Activated CD8-positive, alpha-beta memory T cell treated with anti-CD3 and anti-CD28 coated beads for 24 hours (primary cell): ENCODE results near the gene KDM6A.
"Not testable (repeated sequence)": the region's sequence is repeated elsewhere in the genome, so short reads cannot be mapped to it uniquely, and the experiment has no call there.

Source experiments
- DNase-seq: peaks from one replicate; pipeline ENCODE4 v3.0.0-alpha.2; 2020

KDM6A gene

DNA sequence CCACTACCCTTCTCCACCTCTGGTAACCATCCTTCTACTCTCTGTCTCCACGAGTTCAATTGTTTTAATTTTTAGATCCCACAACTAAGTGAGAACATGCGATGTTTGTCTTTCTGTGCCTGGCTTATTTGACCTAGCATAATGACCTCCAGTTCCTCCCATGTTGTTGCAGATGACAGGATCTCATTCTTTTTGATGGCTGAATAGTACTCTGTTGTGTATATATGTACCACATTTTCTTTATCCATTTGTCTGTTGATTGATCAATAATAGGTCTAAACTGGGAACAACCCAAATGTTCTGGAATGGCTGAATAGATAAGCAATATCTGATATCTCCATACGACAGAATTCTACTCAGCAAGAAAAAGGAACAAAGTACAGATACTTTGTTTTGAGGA lies 260.5 kb downstream of the KDM6A start:
- no peak for DNase-seq

- no peak for DNase-seq
Measured at GRCh38 chrX:45134315-45134731, 261.3 kb downstream of the KDM6A start.

DNA sequence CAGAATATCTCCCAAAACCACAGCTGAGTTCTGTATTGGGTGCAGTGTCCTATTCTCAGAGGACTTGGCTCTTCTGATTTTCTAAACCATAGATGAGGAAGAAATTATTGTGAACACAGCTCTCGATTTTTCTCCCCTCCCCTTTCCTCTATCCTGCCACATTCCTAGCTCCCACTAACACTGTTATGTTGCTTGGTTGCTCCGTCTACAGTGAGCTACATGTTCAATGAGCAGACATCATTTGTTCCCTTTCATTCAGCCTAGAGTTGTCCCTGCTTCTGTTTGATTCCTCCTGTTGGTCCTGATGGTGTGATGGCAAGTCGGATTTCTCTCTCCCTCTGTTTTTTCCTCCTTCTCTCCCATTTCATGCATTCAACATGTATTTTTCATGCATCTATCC lies 261.8 kb downstream of the KDM6A start:
- DNase-seq: no peak

GRCh38 chrX:45135391-45136075 lies 262.5 kb downstream of the KDM6A start:
- DNase-seq: not testable (repeated sequence)

GRCh38 chrX:45137531-45137930 lies 264.5 kb downstream of the KDM6A start:
- DNase-seq: no peak

DNA sequence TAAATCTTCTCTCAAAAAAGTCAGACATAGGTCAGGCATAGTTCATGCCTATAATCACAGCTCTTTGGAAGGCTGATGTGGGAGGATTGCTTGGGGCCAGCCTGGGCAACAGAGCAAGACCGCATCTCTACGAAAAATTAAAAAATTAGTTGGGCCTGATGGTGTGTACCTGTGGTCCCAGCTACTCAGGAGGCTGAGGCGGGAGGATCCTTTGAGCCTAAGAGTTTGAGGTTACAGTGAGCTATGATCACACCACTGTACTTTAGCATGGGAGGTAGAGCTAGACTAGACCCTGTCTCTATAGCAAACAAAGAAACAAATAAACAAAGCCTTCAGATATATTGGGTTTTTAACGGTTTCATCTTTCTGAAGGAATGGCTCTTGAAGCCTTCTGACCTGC lies 265.5 kb downstream of the KDM6A start:
- no peak for DNase-seq

DNA sequence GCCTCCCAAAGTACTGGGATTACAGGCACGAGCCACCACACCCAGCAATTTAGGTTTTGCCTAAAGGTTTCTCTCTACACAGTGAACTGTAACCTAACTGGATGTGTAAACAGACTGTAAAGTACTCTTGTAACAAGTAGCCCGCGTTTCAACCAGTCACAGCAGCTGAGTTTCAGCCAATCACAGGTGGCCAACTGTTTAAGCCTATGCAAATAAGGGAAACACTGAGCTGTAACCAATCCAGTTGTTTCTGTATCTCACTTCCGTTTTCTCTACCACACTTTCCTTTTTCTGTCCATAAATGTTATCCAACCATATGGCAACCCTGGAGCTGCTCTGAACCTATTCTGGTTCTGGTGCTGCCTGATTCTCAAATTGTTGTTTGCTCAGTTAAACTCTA lies 267.8 kb downstream of the KDM6A start:
- DNase-seq: no peak

DNA sequence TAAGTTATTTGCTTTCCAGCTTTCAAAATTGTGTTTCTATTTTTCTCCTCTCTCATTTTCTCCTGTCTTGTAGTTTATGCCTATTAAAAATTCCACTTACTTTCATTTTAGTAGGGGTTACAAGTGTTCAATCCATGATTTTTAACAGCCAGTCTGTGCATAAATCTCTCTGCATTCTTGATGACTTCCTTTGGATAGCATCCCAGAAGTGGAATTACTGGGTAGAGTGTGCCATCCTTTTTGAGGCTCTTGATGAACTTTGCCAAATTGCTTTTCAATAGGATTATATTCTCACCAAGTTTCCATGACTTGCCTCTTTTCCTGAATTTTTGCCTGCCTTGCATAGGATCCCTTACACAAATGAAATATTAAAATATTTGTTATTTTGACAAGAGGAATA lies 269.2 kb downstream of the KDM6A start:
- DNase-seq: no peak

DNA sequence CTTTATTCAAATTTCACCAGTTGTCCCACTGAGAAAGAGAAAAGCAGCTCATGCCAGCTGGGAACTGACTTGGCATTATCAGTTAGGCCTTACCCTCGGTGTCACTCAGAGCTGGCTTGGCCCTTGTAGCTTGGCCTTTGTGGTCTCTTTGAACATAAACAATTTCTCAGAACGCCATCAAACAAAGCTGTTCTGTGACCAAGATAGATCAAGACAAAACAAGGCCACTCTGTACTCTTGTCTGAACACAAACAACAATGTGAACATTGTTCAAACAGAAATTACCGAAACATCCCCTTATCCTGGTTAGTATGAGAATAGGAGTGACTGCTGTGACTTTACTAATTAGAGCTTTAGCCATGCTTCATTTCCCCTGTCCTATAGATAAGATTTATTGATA lies 270.5 kb downstream of the KDM6A start:
- DNase-seq: no peak

DNA sequence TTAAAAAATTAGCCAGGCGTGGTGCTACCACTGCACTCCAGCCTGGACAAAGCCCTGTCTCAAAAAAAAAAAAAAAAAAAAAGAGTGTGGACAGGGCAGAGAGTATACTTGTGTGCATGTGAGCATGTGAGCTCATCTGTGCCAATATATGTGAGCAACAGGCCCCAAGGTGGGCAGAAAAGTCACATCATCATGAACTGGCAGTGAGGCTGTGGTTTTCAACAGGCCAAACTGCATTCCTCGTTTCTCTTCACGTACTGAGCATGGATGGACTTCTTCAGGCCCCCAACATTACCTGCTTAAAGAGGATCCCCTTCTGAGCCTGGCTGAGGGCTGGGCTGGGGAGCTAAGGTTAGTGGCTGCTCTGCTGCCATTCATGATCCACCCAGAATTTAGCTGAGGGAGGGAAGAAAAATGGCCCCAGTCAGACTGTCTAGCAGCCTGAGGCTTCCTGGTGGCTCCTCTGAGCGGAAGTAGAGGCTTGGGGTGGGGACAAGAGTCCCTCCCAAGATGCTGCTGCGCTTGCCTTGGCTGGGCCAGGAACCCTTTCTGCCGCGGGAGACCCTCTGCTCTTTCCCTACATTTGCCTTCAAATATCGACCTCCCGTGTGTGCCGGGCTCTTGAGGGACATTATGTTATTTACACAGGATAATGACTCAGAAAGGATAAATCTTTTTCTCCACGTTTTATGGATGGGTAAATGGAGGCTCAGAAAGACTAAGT lies 272.7 kb downstream of the KDM6A start:
- DNase-seq: no peak

- DNase-seq: no peak
Measured at GRCh38 chrX:45150821-45151220, 277.8 kb downstream of the KDM6A start.

DNA sequence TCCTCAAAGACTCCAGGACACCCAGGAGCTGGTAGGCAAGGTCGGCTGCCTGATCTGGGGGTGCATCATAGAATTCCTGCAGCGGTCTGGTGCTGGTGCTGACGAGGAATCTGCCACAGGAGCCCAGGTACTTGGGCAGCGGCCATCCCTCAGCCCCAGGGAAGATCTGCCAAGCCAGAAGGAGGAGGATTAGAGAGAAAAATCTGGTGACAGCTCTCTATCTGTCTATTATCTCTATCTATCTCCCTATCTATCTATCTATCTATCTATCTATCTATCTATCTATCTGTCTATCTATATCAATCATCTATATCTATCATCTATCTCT lies 281.0 kb downstream of the KDM6A start:
- no peak for DNase-seq

DNA sequence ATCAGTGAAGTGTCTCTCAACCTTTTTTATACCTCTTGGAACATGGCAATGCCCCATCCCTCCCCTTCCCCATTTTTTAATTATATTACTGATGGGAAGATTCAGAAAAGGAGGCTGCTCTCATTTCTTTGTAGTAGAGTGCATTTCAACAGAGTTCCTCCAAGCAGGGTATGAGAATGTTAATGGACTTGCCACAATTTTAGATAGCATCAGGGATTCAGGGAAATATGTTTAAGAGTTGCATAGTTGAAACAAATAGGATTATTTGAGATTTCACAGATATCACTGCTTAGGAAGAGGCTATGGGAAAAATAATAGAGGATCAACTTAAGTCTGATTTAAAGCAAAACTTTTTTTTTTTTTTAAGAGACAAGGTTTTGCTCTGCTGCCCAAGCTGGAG lies 281.5 kb downstream of the KDM6A start:
- no peak for DNase-seq

DNA sequence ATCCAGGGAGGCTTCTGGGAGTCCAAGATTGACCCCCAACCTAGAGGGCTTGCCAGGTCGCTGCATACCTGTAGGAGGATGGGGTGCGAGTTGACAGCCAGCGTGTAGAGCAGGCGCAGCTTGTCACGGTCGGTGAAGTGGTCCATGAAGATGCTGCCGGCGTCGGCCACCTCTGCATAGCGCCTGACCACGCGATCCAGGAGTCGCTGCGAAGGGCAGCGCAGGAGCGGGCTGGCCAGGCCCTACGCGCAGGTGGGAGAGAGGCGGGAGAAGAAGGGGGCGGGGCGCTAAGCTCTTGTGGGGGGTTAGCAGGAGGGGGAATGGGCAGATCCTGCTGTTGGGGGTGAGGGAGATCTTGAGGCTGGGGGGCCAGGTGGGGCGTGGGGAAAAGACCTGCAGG lies 284.7 kb downstream of the KDM6A start:
- no peak for DNase-seq
